GM19397 (cell line): Measurements from ENCODE around the gene BMP6.
"Not testable (repeated sequence)": the region's sequence is repeated elsewhere in the genome, so short reads cannot be mapped to it uniquely, and the experiment has no call there.

Experiments
- ATAC-seq: cut with Tn5 transposase; IDR thresholded peaks from one replicate; pipeline ENCODE4 v1.9.1; 2021; ENCODE audit warnings: mild to moderate bottlenecking, moderate library complexity; ENCODE audit not compliant: unreplicated experiment

The BMP6 gene

DNA sequence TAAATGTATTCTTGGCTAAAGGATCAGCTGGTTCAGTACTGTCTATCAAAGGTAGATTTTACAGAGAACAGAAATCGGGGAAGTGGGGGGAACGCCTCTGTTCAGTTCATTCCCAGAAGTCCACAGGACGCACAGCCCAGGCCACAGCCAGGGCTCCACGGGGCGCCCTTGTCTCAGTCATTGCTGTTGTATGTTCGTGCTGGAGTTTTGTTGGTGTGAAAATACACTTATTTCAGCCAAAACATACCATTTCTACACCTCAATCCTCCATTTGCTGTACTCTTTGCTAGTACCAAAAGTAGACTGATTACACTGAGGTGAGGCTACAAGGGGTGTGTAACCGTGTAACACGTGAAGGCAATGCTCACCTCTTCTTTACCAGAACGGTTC, 154.8 kb downstream of the BMP6 start:
- no peak for ATAC-seq

DNA sequence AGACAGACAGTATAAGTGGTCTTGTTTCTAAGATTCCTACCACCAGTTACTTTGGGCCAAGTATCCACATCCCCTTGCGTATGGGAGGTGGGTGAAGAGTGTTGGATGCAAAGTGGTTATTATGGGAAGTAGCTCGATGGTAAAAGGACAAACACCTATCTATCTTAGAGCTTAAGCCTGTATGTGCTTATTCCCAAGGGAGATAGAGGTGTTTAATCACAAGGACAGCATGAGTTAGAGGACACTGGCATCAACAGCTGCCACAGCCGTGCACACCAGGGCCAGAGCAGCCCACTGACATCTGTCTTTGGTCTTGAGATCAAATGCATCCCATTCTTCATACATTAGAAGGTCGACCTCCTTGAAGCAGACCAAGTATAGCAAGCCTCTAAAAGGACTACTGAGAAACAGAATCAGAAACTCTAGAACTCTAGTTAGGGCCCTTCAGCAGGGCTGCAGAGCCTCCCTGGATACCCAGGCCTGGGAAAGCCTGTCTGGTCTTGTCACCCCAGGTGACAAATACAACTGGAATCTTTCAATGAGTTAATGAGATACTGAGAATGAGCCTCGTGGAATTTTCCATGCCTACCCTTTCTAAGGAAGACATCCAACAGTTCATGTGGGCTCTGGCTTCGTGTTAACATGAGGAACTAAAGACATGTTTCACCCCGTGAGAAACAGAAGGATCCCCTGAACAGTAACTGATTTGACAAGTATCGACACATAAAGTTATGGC, 156.0 kb downstream of the BMP6 start:
- ATAC-seq = no peak

DNA sequence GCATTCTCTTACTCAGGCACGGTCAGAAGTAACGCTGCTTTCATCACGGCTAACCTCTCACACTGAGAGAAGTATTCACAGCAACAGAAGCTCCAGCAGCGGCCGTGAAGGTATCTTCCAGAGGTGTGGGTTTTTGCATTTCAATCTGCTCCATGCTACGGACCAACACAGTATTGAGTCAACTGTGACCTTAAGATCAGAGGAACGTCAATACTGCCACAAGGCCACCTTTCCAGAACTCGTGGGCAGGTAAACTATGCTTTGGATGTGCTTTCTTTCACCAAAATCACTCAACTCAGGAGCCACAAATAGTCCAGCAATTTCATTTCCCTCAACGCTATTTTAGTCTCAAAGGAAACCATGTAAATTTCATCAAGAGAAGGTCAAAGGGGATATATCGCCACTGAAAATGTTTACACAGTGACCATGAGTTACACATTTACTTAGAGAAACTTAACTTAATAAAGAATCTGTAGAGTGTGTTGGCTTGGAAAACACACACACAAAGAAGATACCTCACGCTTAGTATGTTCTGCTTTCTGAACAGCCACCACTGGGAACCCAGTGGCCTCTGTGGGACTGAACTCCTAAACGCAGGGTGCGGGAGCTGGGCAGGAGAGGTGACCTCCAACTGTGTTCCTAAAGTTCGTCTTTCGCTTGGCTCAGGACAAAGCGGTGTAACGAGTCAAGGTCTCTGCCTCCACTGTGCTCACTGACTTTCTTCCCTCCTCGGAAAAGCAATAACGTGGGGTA, 156.8 kb downstream of the BMP6 start:
- no peak for ATAC-seq

DNA sequence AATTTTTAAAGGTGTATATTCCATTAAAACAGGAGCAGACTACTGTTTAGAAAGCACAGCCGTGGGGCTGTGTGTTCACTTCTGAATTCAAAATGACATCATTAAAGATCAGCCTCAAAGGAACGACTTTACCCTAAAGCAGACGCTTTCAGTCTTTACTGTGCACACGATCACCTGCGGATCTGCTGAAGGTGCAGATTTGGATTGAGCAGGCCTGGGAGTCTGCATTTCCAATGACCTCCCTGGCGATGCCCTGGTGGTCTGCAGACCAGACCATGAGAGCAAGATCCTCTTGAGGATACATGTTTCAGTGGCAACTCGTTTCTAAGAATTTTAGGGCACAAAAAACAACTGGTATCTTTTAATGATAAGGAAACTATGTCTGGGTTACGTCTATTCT, 157.5 kb downstream of the BMP6 start:
- ATAC-seq = no peak

DNA sequence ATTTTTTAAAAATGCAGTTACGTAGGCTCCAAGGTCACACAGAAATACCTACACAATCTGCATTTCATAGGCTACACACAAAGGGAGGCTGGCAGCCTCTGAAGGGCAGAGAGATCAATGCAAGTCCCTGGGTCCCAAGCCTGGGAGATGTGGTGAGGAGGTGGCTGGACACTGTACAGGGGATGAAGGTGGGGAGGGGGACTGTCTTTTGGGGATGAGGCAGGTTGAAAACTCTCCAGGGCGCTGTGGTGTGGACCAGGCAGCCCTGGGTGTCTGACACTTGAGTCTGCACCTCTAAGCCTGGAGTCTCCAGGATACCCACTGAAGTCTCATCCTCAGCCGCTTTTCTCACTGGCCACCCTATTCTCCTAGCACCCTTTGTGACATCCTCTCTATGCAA, 160.2 kb downstream of the BMP6 start:
- ATAC-seq = no peak

DNA sequence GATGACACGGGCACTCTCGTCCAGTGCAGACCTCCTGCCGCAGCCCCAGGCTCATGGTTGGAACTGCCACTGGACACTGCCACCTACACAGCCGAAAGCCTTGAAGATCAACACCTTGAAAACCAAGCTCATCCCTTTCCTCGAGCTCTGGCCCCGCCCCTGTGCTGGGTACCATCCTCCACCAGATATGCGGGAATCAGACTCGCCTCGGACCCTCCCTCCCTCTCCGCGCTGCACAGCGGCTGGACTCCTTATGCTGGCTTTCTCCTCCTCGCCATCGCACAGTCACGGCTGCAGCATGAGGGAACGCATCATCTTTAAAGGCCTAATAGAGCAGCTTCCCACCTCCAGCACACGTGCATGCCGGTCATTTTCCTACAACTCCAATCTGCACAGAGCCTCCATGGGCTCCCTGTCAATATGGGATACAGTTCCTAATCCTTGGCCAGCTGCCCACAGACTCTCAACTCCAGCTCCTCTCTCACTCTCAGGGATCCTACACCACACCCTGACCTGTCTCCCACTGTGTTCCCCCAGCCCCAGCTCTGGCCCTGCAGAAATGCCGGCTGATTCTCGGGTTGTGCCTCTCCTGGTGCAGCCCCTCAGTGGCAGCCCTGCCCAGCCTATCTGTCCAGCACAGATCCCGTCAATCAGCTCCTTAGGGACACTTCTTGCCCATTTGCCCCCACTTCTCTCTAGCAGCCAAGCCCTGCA, 161.5 kb downstream of the BMP6 start:
- ATAC-seq = no peak

DNA sequence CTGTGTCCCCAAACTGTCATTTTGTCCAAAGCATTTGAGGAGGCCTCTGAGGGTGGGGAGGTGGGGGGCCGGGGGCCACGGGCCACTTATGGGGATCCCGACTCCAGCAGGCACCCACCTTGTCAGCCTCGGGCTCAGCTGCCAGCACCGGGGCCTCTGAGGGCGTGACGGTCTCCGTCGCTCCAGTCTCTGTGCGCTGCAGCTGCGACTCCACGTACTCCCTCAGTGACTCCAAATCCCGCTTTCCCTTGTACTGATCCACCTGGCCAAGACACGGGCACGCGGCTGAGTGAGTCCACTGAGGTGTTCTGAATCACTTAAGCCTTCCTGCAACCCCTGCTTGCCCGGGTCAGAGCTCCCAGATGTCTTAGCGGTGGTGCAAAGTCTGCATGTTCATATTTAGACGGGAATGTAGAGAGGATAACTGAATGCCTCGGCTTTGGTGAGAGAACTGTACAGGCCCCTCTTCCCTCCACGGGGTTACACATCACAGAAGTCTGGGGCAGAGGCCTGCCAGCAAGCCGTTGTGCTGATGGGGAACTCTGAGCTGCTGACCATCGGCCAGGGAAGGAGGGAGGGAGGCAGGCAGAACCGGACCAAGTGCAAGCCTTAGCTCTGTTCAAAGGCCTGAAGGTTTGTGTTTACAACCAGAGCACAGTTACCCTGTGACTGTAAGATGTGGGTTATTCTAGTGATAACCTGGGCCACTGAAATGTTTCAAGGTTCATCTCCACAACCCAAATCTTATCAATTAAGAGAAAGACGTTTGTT, 162.9 kb downstream of the BMP6 start:
- no peak for ATAC-seq

DNA sequence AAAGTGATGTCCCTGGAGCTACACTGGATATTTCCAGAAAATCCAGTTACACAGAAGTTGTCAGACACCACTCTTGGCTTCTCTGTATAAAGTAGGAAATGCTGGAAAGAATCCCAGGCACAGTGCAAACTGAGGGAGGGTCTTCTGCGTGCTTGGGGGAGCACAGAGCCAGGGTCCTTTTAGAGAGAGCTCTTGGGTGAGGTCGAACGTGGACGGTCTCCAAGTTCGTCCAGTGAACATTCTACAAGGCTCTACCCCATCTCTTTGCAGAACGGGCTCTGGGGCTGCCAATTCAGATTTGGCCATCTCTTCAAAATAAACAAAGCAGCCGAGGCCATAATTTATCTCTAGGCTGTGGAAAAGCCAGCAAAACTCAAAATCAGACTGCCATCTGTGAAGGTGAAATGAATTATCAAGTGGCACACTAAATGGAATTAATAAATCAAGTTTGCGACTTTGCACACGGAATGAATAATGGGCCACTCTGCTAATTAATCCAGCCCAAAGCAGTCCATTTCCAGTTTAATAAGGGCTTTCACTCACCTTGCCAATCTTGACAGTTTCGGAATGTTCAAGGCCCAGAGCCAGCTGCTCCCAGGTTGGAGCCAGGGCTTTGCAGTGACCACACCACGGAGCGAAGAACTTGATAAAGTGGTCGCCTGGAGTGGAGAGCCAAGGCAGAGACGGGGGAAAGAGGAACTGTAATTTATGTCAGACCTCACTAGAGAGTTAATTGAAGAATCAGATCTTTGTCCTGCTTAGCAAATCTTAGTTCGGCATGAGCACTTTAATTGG, 165.4 kb downstream of the BMP6 start:
- ATAC-seq = no peak

DNA sequence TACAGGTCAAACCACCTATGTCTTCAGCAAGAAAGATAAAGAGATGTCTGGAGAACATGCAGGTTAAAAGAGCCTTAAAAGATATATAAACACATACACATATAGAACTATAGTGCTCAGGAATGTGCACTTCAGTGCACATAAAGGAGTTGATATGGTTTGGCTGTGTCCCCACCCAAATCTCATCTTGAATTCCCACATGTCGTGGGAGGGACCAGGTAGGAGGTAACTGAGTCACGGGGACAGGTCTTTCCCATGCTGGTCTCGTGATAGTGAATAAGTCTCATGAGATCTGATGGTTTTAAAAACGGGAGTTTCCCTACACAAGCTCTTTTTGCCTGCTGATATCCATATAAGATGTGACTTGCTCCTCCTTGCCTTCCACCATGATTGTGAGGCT, 166.5 kb downstream of the BMP6 start:
- not testable (repeated sequence) for ATAC-seq

DNA sequence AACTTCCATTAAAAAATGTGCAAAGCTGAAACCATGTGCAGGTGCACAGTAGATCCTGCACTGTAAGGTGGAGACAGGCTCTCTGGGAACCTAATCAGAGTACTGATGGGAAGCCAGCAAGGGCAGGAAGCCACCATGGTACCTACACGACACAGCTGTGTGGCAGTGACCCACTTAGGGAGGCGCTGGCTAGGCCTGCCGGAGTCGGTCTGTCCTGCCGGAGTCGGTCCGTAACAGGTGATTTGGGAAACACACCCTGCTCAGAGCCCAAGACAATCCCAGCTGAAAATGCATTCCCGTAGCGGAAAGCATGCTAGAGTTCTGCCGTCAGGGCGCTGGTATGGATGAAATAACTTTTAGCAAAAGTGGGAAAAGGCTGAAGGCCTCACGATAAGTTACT, 167.4 kb downstream of the BMP6 start:
- no peak for ATAC-seq

DNA sequence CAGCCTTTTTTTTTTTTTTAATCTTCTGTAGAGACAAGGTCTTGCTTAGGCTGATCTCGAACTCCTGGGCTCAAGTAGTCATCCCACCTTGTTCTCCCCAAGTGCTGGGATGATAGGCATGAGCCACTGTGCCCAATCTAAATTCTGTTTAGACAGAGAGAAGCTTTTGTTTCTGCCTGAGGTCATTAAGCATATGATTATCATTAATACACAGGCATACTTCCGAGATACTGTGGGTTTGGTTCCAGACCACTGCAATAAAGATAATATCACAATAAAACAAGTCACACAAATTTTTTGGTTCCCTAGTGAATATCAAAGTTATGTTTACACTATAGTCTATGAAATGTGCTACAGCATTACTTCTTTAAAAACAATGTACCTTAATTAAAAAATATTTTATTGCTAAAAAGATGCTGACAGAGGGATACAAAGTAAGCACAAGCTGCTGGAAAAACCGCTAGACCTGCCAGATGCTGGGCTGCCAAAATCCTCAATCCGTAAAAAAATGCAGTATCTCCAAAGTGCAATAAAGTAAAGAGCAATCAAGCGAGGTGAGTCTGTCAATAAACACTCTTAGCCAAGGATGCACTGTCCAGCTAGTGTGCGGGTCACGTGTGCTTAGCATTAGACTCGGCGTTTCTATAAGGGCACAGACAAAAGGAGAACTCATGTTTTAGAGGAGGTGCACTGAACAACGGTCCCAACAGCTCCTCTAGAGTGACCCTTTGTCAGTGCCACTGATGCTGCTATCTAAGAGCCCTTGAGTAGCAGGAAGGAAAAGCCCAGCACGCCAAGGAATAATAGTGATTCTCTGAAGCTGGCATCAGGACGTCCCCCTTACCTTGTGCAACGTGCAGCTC, 168.6 kb downstream of the BMP6 start:
- no peak for ATAC-seq

DNA sequence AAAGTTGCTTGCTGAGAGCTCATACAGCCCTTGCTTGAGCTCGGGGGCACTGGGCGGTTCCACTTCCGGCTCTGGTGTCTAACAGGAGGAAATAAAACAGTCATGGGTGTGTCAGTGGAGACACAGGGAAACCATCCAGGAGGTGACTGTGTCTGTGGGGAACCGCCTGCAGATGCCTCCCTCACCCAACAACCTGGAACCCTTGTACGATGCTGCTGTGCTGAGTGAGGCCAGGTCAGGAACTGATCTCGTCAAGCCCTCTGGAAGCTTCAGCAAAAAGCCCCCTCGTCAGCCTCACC, 169.2 kb downstream of the BMP6 start:
- no peak for ATAC-seq

DNA sequence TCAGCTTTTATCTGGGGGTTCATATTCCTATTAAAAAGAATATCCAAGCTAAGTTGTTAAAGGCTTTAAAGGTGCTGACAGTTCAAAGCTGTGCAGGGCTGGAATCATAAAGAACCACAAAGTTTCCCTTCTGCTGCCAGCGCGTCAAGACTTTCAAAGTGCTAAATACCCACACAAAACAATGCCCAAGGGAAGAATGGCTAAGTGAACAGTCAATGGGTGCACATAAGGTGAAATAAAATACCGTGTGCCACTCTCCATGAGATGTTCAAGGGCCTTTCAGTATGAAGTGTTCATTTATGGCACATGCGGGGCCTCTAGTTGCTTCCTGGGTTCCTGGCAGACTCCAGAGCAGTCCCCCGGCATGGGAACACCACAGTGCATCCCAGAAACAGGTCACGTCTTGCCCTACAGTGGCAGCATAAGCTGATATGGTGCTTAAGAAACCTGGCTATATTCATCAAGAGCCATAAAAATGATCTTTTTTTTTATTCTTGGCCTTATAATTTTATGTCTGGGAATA, 170.6 kb downstream of the BMP6 start:
- no peak for ATAC-seq

DNA sequence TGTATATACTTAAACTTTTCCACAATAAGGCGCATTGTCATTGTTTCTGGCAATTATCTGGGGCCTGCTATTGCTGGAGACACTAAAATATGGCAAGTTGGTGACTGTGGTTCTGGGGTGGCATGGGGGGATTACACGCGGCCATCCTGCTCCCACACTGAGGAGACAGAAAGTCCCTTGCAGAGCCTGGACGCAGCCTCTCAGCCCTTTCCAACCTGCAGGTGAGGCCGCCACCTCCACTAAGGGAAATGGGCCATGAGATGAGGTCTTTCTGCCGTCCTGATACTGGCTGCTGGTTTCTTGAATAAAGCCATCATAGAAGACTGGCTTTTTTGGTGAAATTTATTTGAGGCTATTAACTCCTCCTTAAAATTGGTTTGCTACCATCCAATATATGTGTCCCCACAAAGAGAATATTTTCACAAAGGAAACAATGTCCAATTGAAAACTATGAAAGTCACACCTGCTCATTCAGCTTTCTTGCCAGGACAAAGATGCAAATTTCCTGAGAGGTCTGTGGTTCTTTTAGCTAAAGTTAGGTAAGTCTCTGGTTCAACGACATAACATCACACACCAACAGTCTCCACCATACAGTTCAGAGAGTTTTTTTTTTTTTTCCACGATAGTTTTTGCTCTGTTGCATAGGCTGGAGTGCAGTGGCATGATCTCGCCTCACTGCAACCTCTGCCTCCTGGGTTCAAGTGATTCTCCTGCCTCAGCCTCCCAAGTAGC, 171.7 kb downstream of the BMP6 start:
- ATAC-seq = no peak

DNA sequence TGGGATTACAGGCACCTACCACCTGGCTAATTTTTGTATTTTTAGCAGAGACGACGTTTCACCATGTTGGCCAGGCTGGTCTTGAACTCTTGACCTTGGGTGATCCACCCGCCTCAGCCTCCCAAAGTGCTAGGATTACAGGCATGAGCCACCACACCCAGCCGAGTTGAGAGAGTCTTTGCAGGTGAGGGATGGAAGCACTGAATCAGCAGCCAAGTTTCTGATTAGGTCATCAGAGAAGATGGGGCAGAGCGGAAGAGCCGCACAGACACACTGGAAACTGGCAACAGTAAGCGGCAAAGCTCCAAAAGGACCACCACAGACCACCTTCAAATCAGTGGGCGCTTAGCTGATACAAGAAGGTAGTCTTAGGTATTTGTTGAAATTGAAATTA, 172.3 kb downstream of the BMP6 start:
- not testable (repeated sequence) for ATAC-seq

DNA sequence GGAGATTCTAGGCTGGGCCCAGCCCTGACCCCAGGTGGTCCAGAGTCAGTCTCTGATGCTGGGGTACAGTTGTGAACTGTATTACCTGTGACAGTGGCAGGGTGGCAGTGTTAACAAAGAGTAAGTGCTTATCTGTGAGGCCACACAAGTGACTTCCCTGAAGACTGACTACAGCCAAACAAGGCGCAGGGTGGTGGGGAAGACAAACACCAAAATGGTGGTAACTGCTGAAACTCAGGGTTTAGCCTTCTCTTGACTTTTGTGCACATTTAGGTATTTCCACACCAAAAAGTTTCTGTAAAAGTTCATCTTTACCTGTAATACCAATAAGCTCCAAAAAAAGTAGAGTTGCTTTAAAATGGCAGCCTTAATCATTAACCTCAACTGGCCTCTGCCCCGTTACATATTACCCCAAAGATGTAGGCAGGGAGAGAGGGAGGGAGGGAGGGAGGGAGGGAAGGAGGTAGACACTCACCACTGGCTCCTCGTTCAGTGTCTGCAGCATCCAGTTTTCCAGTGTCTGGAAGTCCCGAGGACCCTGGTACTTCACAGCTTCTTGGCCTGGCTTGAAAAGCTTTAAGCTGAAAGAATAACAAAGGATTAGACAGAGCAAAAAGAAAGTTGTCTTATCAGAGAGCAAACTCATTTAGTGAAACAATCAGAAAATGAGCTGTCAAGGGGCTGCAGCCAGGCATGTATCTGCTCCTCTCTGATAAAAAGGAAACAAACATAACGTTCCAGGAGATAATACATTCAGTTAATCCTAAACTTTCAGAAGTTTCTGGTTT, 173.4 kb downstream of the BMP6 start:
- ATAC-seq = no peak

DNA sequence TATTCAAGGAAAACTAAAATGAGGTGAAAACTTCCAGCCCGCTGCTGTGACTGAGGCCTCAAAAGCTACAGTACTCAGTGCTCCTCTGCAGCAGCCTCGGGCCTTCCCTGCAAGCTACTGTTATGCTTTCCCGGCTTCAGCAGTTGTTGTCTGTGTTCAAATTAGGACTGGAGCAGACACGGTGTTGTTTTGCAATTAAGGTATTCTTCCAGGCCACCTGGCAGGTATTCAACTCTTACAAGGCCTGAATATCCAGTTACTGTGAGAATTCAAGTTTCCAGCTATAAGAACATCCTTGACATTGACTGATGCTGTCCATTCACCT, 174.0 kb downstream of the BMP6 start:
- no peak for ATAC-seq

DNA sequence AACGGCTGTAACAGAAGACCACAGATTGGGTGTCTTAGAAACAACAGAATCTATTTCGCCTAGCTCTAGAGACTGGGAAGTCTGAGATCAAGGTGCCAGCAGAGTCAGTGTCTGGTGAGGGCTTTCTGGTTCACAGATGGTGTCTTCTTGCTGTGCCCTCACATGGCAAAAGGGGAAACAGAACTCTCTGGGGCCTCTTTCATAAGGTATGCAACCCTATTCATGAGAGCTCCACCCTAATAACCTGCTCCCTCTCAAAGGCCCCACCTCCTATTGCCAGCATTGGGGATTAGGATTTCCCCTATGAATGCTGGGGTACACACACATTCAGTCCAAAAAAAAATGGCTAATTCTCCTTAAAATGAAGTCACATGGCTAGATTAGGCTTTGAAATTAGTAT, 174.7 kb downstream of the BMP6 start:
- ATAC-seq = no peak
